Endothelial cell (in vitro differentiated cells): ENCODE data around the gene XPC. TPM values are rescaled to one million over a fixed set of nuclear protein-coding genes. Genes with fewer than 3 reads are reported as not detected.

ENCODE experiments used
- DNase-seq: peaks from one replicate; pipeline ENCODE4 v3.0.0; 2021; ENCODE audit warnings: low spot score
- H3K27ac Mint-ChIP-seq: one replicate; pipeline ENCODE4 v1.8.0; 2021; ENCODE audit warnings: mixed read lengths, inconsistent platforms; ENCODE audit not compliant: unreplicated experiment
- H3K27me3 Mint-ChIP-seq: one replicate; pipeline ENCODE4 v1.8.0; 2021; ENCODE audit warnings: mild to moderate bottlenecking, moderate library complexity, mixed read lengths, inconsistent platforms; ENCODE audit not compliant: unreplicated experiment
- H3K36me3 Mint-ChIP-seq: one replicate; pipeline ENCODE4 v1.8.0; 2021; ENCODE audit warnings: mild to moderate bottlenecking, low read depth, mixed read lengths, inconsistent platforms; ENCODE audit not compliant: unreplicated experiment
- H3K4me1 Mint-ChIP-seq: one replicate; pipeline ENCODE4 v1.8.0; 2021; ENCODE audit warnings: mild to moderate bottlenecking, mixed read lengths, inconsistent platforms; ENCODE audit not compliant: unreplicated experiment
- H3K4me3 Mint-ChIP-seq: one replicate; pipeline ENCODE4 v1.8.0; 2021; ENCODE audit warnings: mild to moderate bottlenecking, mixed read lengths, inconsistent platforms; ENCODE audit not compliant: unreplicated experiment
- H3K9me3 Mint-ChIP-seq: one replicate; pipeline ENCODE4 v1.8.0; 2021; ENCODE audit warnings: mixed read lengths, inconsistent platforms; ENCODE audit not compliant: unreplicated experiment
- total RNA-seq: library from RNA; stranded (reverse); fragmentation: NEBNext Ultra II Directional; extraction: Animal tissue kit (Norgen Biotek cat#: 25700); gene quantifications from one replicate; pipeline ENCODE4 v1.2.1, GENCODE V29; 2021; ENCODE audit not compliant: unreplicated experiment
- TF ChIP-seq, protein P1 (sequence below): fragments of 200-600 bp; sonication (generic); IDR thresholded peaks from one replicate; pipeline ENCODE4 v1.5.0; 2021; ENCODE audit warnings: antibody characterized with exemption; ENCODE audit not compliant: unreplicated experiment

XPC gene
- total RNA-seq, 1 donor from 2014 or later = 35.6 TPM

DNA sequence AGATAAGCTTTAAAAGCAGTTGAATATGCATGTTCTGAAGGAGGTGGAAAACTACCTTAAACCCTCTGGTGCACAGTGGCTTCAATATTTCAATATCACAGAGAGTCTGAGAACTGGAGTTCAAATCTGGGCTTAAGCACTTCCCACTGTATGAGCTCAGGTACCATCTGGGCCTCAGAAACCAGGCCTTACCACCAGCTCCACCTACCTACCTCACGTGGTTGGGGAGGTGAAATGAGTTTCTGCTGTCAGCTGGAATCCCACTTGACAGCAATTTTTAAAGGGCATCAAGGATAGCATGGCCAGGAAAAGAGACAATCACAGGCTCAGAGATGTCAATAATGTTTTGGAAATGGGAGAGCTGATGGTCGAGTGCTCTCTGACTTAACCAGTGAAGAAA, 58.8 kb downstream of the XPC start:
- Mint-ChIP-seq H3K36me3 (peaks cover 22% of the 10 kb centered on the region), H3K27ac (no peak overlapping the region), H3K9me3 (no peaks in the 10 kb centered on the region), H3K27me3 (peaks cover 9% of the 10 kb centered on the region), H3K4me1 (peaks cover 31% of the 10 kb centered on the region), H3K4me3 (no peak overlapping the region)
- no peak for DNase-seq
- TF ChIP-seq, protein P1, sequence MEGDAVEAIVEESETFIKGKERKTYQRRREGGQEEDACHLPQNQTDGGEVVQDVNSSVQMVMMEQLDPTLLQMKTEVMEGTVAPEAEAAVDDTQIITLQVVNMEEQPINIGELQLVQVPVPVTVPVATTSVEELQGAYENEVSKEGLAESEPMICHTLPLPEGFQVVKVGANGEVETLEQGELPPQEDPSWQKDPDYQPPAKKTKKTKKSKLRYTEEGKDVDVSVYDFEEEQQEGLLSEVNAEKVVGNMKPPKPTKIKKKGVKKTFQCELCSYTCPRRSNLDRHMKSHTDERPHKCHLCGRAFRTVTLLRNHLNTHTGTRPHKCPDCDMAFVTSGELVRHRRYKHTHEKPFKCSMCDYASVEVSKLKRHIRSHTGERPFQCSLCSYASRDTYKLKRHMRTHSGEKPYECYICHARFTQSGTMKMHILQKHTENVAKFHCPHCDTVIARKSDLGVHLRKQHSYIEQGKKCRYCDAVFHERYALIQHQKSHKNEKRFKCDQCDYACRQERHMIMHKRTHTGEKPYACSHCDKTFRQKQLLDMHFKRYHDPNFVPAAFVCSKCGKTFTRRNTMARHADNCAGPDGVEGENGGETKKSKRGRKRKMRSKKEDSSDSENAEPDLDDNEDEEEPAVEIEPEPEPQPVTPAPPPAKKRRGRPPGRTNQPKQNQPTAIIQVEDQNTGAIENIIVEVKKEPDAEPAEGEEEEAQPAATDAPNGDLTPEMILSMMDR = no peak

DNA sequence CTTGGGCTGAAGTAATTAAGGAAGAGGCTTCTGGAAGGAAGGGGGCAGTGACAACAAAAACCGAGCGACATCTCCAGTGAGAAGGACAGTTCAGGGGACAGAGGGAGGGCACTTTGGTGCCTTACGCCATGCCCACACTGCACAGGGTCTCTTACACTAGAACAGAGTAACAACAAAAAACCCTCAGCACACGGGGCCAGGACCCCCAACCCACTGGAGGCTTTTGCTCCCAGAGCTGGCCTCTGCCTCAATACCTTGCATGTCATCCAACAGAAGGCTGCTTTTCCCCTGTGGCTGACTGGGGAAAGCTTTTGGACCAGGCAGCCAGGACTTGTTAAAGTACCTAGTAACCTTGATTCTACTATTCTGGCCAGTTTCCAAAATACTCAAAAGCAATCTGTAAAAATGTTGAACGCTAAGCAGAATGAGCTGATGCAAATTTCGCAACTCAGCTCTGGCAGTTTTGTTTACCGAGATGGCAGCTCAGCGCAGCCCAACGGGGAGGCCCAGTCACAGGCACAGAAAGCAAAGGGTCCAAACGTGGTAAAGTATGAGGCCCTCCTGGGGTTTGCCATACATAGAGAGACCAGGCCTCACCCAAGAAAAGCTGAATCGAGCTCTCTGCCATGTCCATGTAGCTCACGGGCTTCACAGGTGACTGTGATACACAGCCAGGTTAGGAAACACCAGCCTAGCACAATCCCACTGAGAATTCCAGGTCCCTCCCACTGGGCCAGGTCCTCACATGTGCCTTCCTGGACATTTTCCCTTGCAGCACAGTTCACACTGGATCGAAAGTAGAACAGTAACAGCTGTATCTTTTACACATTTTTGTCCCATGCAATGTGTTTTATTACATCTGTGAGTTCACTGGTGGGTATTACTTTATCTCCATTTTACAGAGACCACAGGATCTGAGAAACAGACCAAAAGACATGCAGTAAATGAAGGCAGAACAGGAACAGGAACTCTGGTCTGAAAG, 59.7 kb downstream of the XPC start:
- Mint-ChIP-seq H3K9me3 (no peaks in the 10 kb centered on the region), H3K4me3 (no peak overlapping the region), H3K4me1 (peaks cover 27% of the 10 kb centered on the region), H3K36me3 (peaks cover 27% of the 10 kb centered on the region), H3K27me3 (peaks cover 9% of the 10 kb centered on the region), H3K27ac (no peak overlapping the region)
- TF ChIP-seq, protein P1 = no peak
- DNase-seq = no peak

DNA sequence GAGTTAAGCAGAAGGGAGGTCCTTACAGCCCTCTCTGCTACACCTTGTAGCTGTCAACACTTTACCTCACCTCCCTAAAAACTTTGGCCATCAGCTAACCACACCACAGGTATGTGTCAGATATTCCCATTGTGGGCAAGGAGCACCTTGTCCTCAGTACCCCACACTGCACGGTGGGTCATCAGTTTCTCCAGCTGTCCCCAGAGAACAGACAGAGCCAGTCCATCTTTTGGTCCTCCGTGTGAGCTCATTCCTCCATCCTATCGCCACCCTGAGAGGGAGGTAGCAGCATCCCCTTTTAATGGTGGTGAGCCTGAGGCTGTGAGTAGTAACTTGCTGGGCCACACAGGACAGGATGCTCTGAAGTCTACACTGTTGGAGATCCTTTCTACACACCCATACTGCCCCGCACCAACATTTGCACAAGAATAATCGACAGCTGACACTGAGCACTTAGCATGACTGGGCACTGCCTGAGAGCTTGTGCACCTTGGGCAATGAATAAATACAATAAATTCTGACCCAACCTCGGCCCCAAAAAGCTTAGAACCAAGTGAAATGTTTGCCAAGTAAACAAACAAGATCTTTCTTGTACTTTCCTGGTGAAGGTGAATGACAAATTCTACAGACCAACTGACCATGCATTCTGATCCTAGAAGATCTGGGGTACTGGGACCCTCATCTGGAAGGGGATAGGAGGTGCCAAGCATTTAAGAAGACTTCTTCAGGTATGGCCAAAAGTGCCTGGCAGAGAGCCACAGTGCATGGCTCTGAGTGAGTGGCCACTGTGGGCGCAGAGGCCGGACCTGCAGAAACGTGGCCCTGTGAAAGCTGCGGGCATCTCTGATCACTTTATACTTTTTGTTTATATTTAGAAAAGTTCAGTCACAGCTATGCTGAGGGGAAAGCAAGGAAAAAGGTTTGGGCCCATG, 60.7 kb downstream of the XPC start:
- Mint-ChIP-seq H3K27ac (no peak overlapping the region), H3K36me3 (peaks cover 26% of the 10 kb centered on the region), H3K4me3 (no peak overlapping the region), H3K9me3 (no peaks in the 10 kb centered on the region), H3K27me3 (peaks cover 8% of the 10 kb centered on the region), H3K4me1 (peaks cover 22% of the 10 kb centered on the region)
- TF ChIP-seq, protein P1 = no peak
- DNase-seq = no peak

DNA sequence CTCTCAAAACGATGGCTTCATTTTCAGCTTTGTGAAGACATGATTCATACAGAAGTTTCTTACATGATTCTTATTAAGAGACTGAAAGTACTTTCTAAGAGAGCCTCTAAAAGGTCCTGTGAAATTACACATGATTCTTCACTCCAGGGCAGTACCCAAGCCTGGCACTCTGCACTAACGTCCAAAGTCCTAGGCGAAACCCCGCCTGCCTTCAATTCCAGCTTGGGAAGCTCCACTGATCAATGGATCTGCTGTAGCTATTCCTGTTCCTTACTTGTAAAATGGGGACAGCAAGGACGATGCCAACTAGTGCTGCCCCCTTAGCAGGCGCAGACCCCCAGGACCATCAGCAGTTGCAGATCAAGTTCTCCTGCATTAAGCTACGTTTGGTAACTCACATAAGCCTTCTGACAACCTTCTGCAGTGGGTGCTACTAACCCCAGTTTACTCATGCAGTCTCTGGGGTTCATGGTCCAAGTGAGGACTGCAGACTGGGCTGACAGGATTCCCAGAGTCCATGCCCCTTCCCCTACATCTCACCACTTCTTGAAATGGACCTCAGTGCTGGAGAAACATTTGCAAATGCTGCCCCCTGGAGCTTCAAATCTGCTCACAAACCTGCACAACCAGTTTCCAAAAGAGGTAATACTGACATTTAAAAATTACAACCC, 64.3 kb downstream of the XPC start:
- DNase-seq = no peak
- H3K4me3 Mint-ChIP-seq = no peak overlapping the region
- no peaks in the 10 kb centered on the region for H3K9me3 Mint-ChIP-seq
- H3K27ac Mint-ChIP-seq = no peak overlapping the region
- peaks cover 3% of the 10 kb centered on the region for H3K4me1 Mint-ChIP-seq
- H3K27me3 Mint-ChIP-seq = peaks cover 2% of the 10 kb centered on the region
- TF ChIP-seq, protein P1 = no peak
- H3K36me3 Mint-ChIP-seq = peaks cover 6% of the 10 kb centered on the region
